Activated CD4-positive, alpha-beta memory T cell treated with anti-CD3 and anti-CD28 coated beads, Interleukin-2, amount 10 ng/mL, durations not matched to agents 7 days and 5 days (primary cell): ENCODE data around the gene CAMK1. TPM values are rescaled to one million over a fixed set of nuclear protein-coding genes. Genes with fewer than 3 reads are reported as not detected.
"Not testable (repeated sequence)": the region's sequence is repeated elsewhere in the genome, so short reads cannot be mapped to it uniquely, and the experiment has no call there.

ENCODE experiments used
- CTCF ChIA-PET: fragments of 350-600 bp; sonication (Branson Sonifier 250); formaldehyde crosslinking; loops from one replicate; lab custom pipeline; 2021; ENCODE audit warnings: antibody characterized with exemption, inconsistent platforms; lab: Charles Lee
- POLR2A ChIA-PET: fragments of 350-600 bp; sonication (Branson Sonifier 250); formaldehyde crosslinking; loops from one replicate; lab custom pipeline; 2021; ENCODE audit warnings: antibody characterized with exemption; lab: Charles Lee
- DNase-seq: peaks from one replicate; pipeline ENCODE4 v3.0.0-alpha.2; 2020
- H3K27ac Mint-ChIP-seq: one replicate; pipeline ENCODE4 v1.8.0; 2021; ENCODE audit warnings: mild to moderate bottlenecking, mixed read lengths
- H3K27me3 Mint-ChIP-seq: one replicate; pipeline ENCODE4 v1.8.0; 2021; ENCODE audit warnings: mixed read lengths
- H3K36me3 Mint-ChIP-seq: one replicate; pipeline ENCODE4 v1.8.0; 2021; ENCODE audit warnings: low read depth, mixed read lengths
- H3K4me1 Mint-ChIP-seq: one replicate; pipeline ENCODE4 v1.8.0; 2021; ENCODE audit warnings: mixed read lengths
- H3K4me3 Mint-ChIP-seq: one replicate; pipeline ENCODE4 v1.8.0; 2021; ENCODE audit warnings: mild to moderate bottlenecking, mixed read lengths
- H3K9me3 Mint-ChIP-seq: one replicate; pipeline ENCODE4 v1.8.0; 2021; ENCODE audit warnings: mixed read lengths
- total RNA-seq, 2 experiments: library from RNA; stranded (reverse); gene quantifications; one replicate each; pipeline ENCODE4 v1.2.3, GENCODE V29; 2021

CAMK1 gene
- total RNA-seq, 2 experiments from 2014 or later, result 18.5 to 20.2 TPM

GRCh38 chr3:9781551-9781950, 11.8 kb upstream of the CAMK1 start:
- H3K4me1 Mint-ChIP-seq, result peaks cover 56% of the 10 kb centered on the region
- peak overlapping the region; percentile 54 for H3K27ac Mint-ChIP-seq
- DNase-seq, result no peak
- POLR2A ChIA-PET, result interaction anchor here (1.0 to 7.5 kb wide), 9 partner anchors 8 to 206 kb away, joined by 3 to 56 read pairs (median 10); partner anchors contain the start of genes ARPC4, BRPF1, CAMK1 and OGG1
- H3K4me3 Mint-ChIP-seq, result no peak overlapping the region
- CTCF ChIA-PET, result interaction anchor here (0.6 to 1.3 kb wide), 4 partner anchors 9 to 185 kb away, joined by 3 to 5 read pairs (median 4); no protein-coding TSS in a partner anchor
- H3K9me3 Mint-ChIP-seq, result no peaks in the 10 kb centered on the region
- H3K27me3 Mint-ChIP-seq, result no peaks in the 10 kb centered on the region
- peaks cover 59% of the 10 kb centered on the region for H3K36me3 Mint-ChIP-seq

- ChIA-PET CTCF (interaction anchor here (0.6 to 1.8 kb wide), 4 partner anchors 8 to 184 kb away, joined by 3 to 5 read pairs (median 4); partner anchors contain the start of genes ARPC4 and TADA3), POLR2A (interaction anchor here (0.9 to 7.5 kb wide), 9 partner anchors 10 to 384 kb away, joined by 3 to 56 read pairs (median 10); partner anchors contain the start of genes ARPC4, BRPF1, CAMK1 and JAGN1)
- Mint-ChIP-seq H3K27me3 (no peaks in the 10 kb centered on the region), H3K36me3 (peaks cover 53% of the 10 kb centered on the region), H3K9me3 (no peaks in the 10 kb centered on the region), H3K27ac (peak overlapping the region; percentile 92), H3K4me3 (no peak overlapping the region), H3K4me1 (peaks cover 54% of the 10 kb centered on the region)
- no peak for DNase-seq
These were observed 11.2 kb upstream of the CAMK1 start for GRCh38 chr3:9780910-9781309.

GRCh38 chr3:9780458-9780812, 10.7 kb upstream of the CAMK1 start:
- H3K27me3 Mint-ChIP-seq, result no peaks in the 10 kb centered on the region
- peaks cover 54% of the 10 kb centered on the region for H3K4me1 Mint-ChIP-seq
- peaks cover 49% of the 10 kb centered on the region for H3K36me3 Mint-ChIP-seq
- POLR2A ChIA-PET, result interaction anchor here (0.8 to 7.5 kb wide), 10 partner anchors 10 to 384 kb away, joined by 3 to 56 read pairs (median 8); partner anchors contain the start of genes ARPC4, BRPF1, CAMK1 and JAGN1
- CTCF ChIA-PET, result interaction anchor here (1.0 to 1.8 kb wide), 3 partner anchors 9 to 12 kb away, joined by 3 to 5 read pairs (median 4); partner anchors contain the start of genes ARPC4, CAMK1 and TADA3
- DNase-seq, result no peak
- no peak overlapping the region for H3K4me3 Mint-ChIP-seq
- peak overlapping the region; percentile 92 for H3K27ac Mint-ChIP-seq
- H3K9me3 Mint-ChIP-seq, result no peaks in the 10 kb centered on the region

- peak overlapping the region; percentile 92 for H3K27ac Mint-ChIP-seq
- CTCF ChIA-PET, result interaction anchor here (1.0 to 1.8 kb wide), 3 partner anchors 9 to 13 kb away, joined by 3 to 5 read pairs (median 4); partner anchors contain the start of genes ARPC4, CAMK1 and TADA3
- H3K36me3 Mint-ChIP-seq, result peaks cover 45% of the 10 kb centered on the region
- no peaks in the 10 kb centered on the region for H3K27me3 Mint-ChIP-seq
- DNase-seq, result peak; percentile 61
- H3K4me1 Mint-ChIP-seq, result peaks cover 54% of the 10 kb centered on the region
- H3K4me3 Mint-ChIP-seq, result peak overlapping the region; percentile 21
- no peaks in the 10 kb centered on the region for H3K9me3 Mint-ChIP-seq
- POLR2A ChIA-PET, result interaction anchor here (0.8 to 7.5 kb wide), 10 partner anchors 10 to 383 kb away, joined by 3 to 56 read pairs (median 8); partner anchors contain the start of genes ARPC4, BRPF1, CAMK1 and JAGN1
These were observed 10.1 kb upstream of the CAMK1 start for GRCh38 chr3:9779721-9780457.

GRCh38 chr3:9779075-9779593, 9.4 kb upstream of the CAMK1 start:
- CTCF ChIA-PET, result no interaction called here
- Mint-ChIP-seq H3K27me3 (no peaks in the 10 kb centered on the region), H3K4me3 (no peak overlapping the region), H3K36me3 (peaks cover 43% of the 10 kb centered on the region), H3K4me1 (peaks cover 54% of the 10 kb centered on the region), H3K9me3 (no peaks in the 10 kb centered on the region), H3K27ac (peak overlapping the region; percentile 92)
- POLR2A ChIA-PET, result interaction anchor here (2.0 to 7.5 kb wide), 2 partner anchors 14 to 382 kb away, joined by 6 to 56 read pairs; partner anchors contain the start of genes ARPC4, SETD5 and TADA3
- DNase-seq, result no peak

GRCh38 chr3:9778143-9779074, 8.7 kb upstream of the CAMK1 start:
- peaks cover 37% of the 10 kb centered on the region for H3K36me3 Mint-ChIP-seq
- H3K27me3 Mint-ChIP-seq, result no peaks in the 10 kb centered on the region
- peaks cover 54% of the 10 kb centered on the region for H3K4me1 Mint-ChIP-seq
- POLR2A ChIA-PET, result interaction anchor here (0.6 to 7.5 kb wide), 5 partner anchors 8 to 113 kb away, joined by 3 to 56 read pairs (median 4); partner anchors contain the start of genes ARPC4, CAMK1 and TADA3
- H3K4me3 Mint-ChIP-seq, result no peak overlapping the region
- CTCF ChIA-PET, result no interaction called here
- H3K9me3 Mint-ChIP-seq, result no peaks in the 10 kb centered on the region
- peak; percentile 27 for DNase-seq
- H3K27ac Mint-ChIP-seq, result peak overlapping the region; percentile 92

GRCh38 chr3:9777694-9778021, 7.9 kb upstream of the CAMK1 start:
- H3K4me1 Mint-ChIP-seq, result peaks cover 50% of the 10 kb centered on the region
- ChIA-PET POLR2A (interaction anchor here (1.2 to 7.5 kb wide), 3 partner anchors 13 to 114 kb away, joined by 4 to 56 read pairs (median 8); partner anchors contain the start of genes ARPC4 and TADA3), CTCF (no interaction called here)
- H3K27me3 Mint-ChIP-seq, result no peaks in the 10 kb centered on the region
- H3K36me3 Mint-ChIP-seq, result peaks cover 32% of the 10 kb centered on the region
- no peak for DNase-seq
- peak overlapping the region; percentile 61 for H3K27ac Mint-ChIP-seq
- no peaks in the 10 kb centered on the region for H3K9me3 Mint-ChIP-seq
- H3K4me3 Mint-ChIP-seq, result no peak overlapping the region

- Mint-ChIP-seq H3K27me3 (no peaks in the 10 kb centered on the region), H3K27ac (no peak overlapping the region), H3K4me1 (peaks cover 46% of the 10 kb centered on the region), H3K36me3 (peaks cover 27% of the 10 kb centered on the region), H3K4me3 (no peak overlapping the region), H3K9me3 (no peaks in the 10 kb centered on the region)
- DNase-seq, result no peak
- CTCF ChIA-PET, result no interaction called here
- POLR2A ChIA-PET, result interaction anchor here (1.2 to 7.5 kb wide), 3 partner anchors 14 to 114 kb away, joined by 4 to 56 read pairs (median 8); partner anchors contain the start of genes ARPC4 and TADA3
These were observed 7.3 kb upstream of the CAMK1 start for GRCh38 chr3:9776896-9777693.

GRCh38 chr3:9771007-9771406, 1.3 kb upstream of the CAMK1 start:
- not testable (repeated sequence) for H3K36me3 Mint-ChIP-seq, H3K27ac Mint-ChIP-seq, H3K27me3 Mint-ChIP-seq, H3K9me3 Mint-ChIP-seq, DNase-seq
- ChIA-PET CTCF (interaction anchor here (1.0 to 3.3 kb wide), 2 partner anchors 9 to 44 kb away, joined by 3 to 10 read pairs; no protein-coding TSS in a partner anchor), POLR2A (interaction anchor here (1.1 to 5.2 kb wide), 6 partner anchors 7 to 38 kb away, joined by 3 to 25 read pairs (median 14); partner anchors contain the start of genes ARPC4, OGG1 and TADA3)
- Mint-ChIP-seq H3K4me3 (peak overlapping the region; percentile 32), H3K4me1 (peaks cover 38% of the 10 kb centered on the region)

- POLR2A ChIA-PET, result interaction anchor here (0.7 to 5.2 kb wide), 12 partner anchors 8 to 162 kb away, joined by 3 to 25 read pairs (median 8); partner anchors contain the start of genes ARPC4, BRPF1, OGG1 and TADA3
- H3K36me3 Mint-ChIP-seq, result peaks cover 3% of the 10 kb centered on the region
- H3K27ac Mint-ChIP-seq, result no peak overlapping the region
- no peaks in the 10 kb centered on the region for H3K9me3 Mint-ChIP-seq
- CTCF ChIA-PET, result interaction anchor here (0.6 to 3.3 kb wide), 6 partner anchors 10 to 1413 kb away, joined by 3 to 10 read pairs (median 3); no protein-coding TSS in a partner anchor
- no peaks in the 10 kb centered on the region for H3K27me3 Mint-ChIP-seq
- peak overlapping the region; percentile 71 for H3K4me3 Mint-ChIP-seq
- H3K4me1 Mint-ChIP-seq, result peaks cover 38% of the 10 kb centered on the region
- DNase-seq, result no peak
These were observed 597 bp upstream of the CAMK1 start for GRCh38 chr3:9770276-9770812.

- no peak for DNase-seq
- CTCF ChIA-PET, result interaction anchor here (0.6 to 3.3 kb wide), 5 partner anchors 10 to 344 kb away, joined by 3 to 10 read pairs (median 3); no protein-coding TSS in a partner anchor
- Mint-ChIP-seq H3K4me3 (peak overlapping the region; percentile 65), H3K36me3 (peaks cover 6% of the 10 kb centered on the region), H3K4me1 (peaks cover 40% of the 10 kb centered on the region), H3K9me3 (no peaks in the 10 kb centered on the region), H3K27me3 (no peaks in the 10 kb centered on the region), H3K27ac (peak overlapping the region; percentile 27)
- POLR2A ChIA-PET, result interaction anchor here (1.0 to 5.2 kb wide), 8 partner anchors 12 to 45 kb away, joined by 3 to 25 read pairs (median 14); partner anchors contain the start of genes ARPC4, BRPF1, OGG1 and TADA3
These were observed 735 bp downstream of the CAMK1 start for GRCh38 chr3:9769012-9769411.
